RWPE1 (cell line): ENCODE measurements around the gene FSTL4.
"Not testable (repeated sequence)": the region's sequence is repeated elsewhere in the genome, so short reads cannot be mapped to it uniquely, and the experiment has no call there.

Experiments used
- CTCF ChIA-PET: fragments of 350-600 bp; sonication (Branson Sonifier 250); formaldehyde crosslinking; extraction: SDS; loops from one replicate; lab custom pipeline; 2021; lab: Yijun Ruan, JAX
- POLR2A ChIA-PET: fragments of 400-600 bp; formaldehyde crosslinking; extraction: SDS; loops from one replicate; lab custom pipeline; 2020; ENCODE audit warnings: antibody characterized with exemption; ENCODE audit not compliant: low non-redundant PET; lab: Yijun Ruan, JAX
- DNase-seq: peaks from one replicate; pipeline ENCODE4 v3.0.0; 2012; ENCODE audit warnings: low spot score
- H3K27ac ChIP-seq: fragments of 450-650 bp; 2 replicates; pipeline ENCODE4 v1.5.1; 2017
- TF ChIP-seq, protein P1 (sequence below): fragments of 450-650 bp; conservative IDR thresholded peaks from 2 replicates; pipeline ENCODE4 v1.5.1; 2017; ENCODE audit warnings: low read depth, mild to moderate bottlenecking

FSTL4 gene

DNA sequence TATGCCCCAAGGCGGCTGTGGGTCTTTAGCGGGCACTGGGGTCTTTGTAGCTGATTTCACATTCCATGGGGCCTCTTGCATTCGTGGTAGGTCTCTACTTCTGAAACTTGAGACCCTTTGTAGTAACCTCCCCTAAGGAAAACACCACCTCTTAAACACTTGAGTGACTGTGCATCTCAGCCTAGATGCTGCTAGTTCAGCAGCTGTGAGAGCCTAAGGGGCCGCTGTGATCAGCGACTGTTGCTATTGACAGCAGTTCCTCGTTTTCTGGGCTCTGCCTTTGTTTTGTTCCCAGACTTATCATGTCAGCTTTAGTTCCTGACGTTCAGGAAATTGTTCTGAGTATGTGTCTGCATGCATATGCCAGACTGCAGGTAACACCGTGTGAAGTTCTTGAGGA, 389.4 kb downstream of the FSTL4 start:
- no peak overlapping the region for H3K27ac ChIP-seq
- ChIA-PET CTCF (interaction anchor here (0.6 to 1.5 kb wide), 3 partner anchors 12 to 254 kb away, joined by 3 read pairs; no protein-coding TSS in a partner anchor), POLR2A (no interaction called here)

GRCh38 chr5:133222521-133222920, 389.8 kb downstream of the FSTL4 start:
- POLR2A ChIA-PET: no interaction called here
- DNase-seq: no peak
- CTCF ChIA-PET: interaction anchor here (1.1 to 1.5 kb wide), 2 partner anchors 12 to 32 kb away, joined by 3 read pairs; no protein-coding TSS in a partner anchor
- no peak overlapping the region for H3K27ac ChIP-seq
- TF ChIP-seq, protein P1, sequence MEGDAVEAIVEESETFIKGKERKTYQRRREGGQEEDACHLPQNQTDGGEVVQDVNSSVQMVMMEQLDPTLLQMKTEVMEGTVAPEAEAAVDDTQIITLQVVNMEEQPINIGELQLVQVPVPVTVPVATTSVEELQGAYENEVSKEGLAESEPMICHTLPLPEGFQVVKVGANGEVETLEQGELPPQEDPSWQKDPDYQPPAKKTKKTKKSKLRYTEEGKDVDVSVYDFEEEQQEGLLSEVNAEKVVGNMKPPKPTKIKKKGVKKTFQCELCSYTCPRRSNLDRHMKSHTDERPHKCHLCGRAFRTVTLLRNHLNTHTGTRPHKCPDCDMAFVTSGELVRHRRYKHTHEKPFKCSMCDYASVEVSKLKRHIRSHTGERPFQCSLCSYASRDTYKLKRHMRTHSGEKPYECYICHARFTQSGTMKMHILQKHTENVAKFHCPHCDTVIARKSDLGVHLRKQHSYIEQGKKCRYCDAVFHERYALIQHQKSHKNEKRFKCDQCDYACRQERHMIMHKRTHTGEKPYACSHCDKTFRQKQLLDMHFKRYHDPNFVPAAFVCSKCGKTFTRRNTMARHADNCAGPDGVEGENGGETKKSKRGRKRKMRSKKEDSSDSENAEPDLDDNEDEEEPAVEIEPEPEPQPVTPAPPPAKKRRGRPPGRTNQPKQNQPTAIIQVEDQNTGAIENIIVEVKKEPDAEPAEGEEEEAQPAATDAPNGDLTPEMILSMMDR: no peak

More for the DNA sequence above, 389.4 kb downstream of the FSTL4 start:
- TF ChIP-seq, protein P1: no peak
- no peak for DNase-seq

DNA sequence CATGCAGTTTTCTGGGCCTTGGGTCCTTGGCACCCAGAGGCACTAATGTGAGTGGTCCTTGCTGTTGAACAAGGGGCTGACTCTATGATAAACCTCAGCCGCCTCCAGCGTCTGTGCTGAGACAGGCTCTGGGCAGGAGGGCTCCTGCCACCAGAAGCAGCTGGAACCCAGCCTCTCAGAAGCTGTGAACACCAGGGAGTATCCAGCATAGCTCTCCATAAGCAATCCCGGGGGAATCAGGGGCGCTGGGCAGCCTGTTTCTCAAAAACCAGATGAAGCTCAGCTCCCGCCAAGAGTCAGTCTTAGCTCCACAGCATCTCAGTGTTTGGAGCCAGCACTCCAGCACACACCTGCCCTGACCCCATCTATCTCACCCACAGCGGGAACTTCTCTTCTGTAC, 390.3 kb downstream of the FSTL4 start:
- POLR2A ChIA-PET: no interaction called here
- TF ChIP-seq, protein P1: no peak
- H3K27ac ChIP-seq: no peak overlapping the region
- no peak for DNase-seq
- CTCF ChIA-PET: interaction anchor here (1.1 kb wide), 1 partner anchor 32 kb away, joined by 3 read pairs; no protein-coding TSS in a partner anchor

GRCh38 chr5:133220851-133221674, 391.3 kb downstream of the FSTL4 start:
- TF ChIP-seq, protein P1: no peak
- no peak overlapping the region for H3K27ac ChIP-seq
- DNase-seq: no peak
- ChIA-PET CTCF (no interaction called here), POLR2A (interaction anchor here (0.6 kb wide), 1 partner anchor 9 kb away, joined by 4 read pairs; no protein-coding TSS in a partner anchor)

DNA sequence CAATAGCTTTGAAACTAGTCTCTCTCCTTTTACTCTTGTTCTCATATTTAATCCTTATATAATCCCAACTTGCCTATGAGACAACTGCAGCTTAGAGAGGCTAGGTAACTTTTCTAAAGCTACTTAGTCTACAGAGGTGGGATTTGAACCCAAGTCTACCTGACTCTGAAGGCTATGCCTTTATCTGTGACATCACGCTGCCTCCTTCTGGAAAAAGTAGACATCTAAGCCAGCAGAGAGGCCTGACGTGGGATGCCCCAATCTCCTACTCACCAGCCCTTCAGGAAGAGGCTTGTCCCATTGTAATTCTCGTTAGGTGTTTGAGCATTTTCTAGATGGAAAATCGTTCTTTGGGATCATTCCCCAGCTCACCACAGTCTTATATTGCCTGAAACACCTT, 393.0 kb downstream of the FSTL4 start:
- no peak for DNase-seq
- POLR2A ChIA-PET: no interaction called here

GRCh38 chr5:133216138-133216537, 396.2 kb downstream of the FSTL4 start:
- CTCF ChIA-PET, POLR2A ChIA-PET, DNase-seq: not testable (repeated sequence)
- H3K27ac ChIP-seq: peak overlapping the region; percentile 33

More for the DNA sequence above, 393.0 kb downstream of the FSTL4 start:
- CTCF ChIA-PET: interaction anchor here (0.7 kb wide), 1 partner anchor 8 kb away, joined by 5 read pairs; no protein-coding TSS in a partner anchor
- TF ChIP-seq, protein P1: no peak
- no peak overlapping the region for H3K27ac ChIP-seq
